GM21717 (cell line): Measurements from ENCODE around the gene FAM222A.

Experiments used
- ATAC-seq: cut with Tn5 transposase; IDR thresholded peaks from one replicate; pipeline ENCODE4 v1.9.1; 2021; ENCODE audit warnings: mild to moderate bottlenecking, moderate library complexity; ENCODE audit not compliant: unreplicated experiment

Gene FAM222A

GRCh38 chr12:109817627-109818231 lies 104.1 kb downstream of the FAM222A start:
- ATAC-seq = no peak

- no peak for ATAC-seq
These were observed 104.6 kb downstream of the FAM222A start for GRCh38 chr12:109818253-109818652.

DNA sequence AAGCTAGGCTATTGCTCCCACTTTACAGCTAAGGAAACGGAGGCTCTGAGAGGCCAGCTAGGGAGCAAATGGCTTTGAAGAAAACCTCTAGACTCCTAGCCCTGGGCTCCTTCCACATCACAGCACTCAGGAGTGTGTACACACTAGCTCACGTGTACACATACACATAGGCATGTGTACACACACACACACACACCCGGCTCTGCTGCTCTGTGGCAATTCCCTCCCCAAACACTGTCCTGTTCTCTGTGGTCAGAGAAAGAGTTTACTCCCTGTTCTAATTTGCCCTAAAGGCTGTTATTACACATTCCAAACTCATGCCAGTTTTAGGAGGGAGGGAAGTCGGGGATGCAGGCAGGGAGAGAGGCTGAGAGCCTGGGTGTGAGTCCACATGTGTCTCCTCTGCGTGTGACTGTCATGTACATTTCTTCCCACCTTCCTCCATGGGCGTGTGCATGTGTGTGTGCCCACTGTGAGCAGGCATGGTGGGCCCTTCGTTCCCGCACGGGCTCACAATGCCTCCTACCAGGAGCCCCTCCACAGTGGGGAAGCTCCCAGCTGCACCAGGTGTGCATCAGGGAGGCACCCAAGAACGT lies 105.4 kb downstream of the FAM222A start:
- no peak for ATAC-seq
